ENCODE measurements around the gene CHMP1B. TPM values are rescaled to one million over a fixed set of nuclear protein-coding genes. Genes with fewer than 3 reads are reported as not detected.

The CHMP1B gene
- total and polyA plus RNA-seq, 9 of the 15 experiments (the other 6 are each of a cell fraction or from before 2014, with no cell fraction given): 12.3 to 29.9 (median 19.0) TPM

DNA sequence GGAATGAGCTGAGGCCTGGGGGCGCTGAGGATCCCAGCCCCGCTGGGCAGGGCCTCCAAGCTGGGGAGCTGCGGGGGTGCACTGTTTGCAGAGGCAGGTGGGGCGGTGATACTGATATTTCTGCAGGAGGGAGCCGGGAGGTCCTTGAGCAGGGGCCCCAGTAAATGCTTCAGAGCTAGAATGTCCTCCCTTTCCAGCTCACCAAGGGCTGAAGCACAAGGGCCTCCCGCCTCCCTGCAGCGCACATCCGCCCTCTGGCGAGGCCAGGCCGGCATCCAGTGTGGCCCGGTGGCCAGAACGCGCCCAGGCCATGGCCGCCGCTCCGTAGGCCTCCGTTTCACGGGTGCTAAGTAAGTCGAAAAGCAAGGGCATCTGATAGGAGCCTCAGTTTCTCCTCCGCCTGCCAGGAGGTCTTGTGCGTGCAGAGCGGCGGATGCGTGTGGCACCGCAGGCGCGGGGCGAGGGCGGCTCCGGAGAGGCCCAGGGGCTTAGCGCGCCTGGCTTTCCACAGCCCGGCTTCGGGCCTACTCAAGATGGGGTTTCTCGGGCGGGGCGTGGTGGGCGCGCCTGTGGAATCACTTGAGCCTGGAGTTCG, 29.5 kb upstream of the CHMP1B start:
- H3K4me3 ChIP-seq: no peak overlapping the region
- BruUV-seq (replicated peaks): no TSS peak
- no peaks in the 10 kb centered on the region for H3K79me2 ChIP-seq (ENCODE audit: control insufficient read depth, insufficient read depth, low read length)
- intact Hi-C loops (cut with micrococcal nuclease): no loop called here
- H3K9ac ChIP-seq (ENCODE audit: insufficient read depth in 1 of 2, low read depth in 2 of 2, low read length in 2 of 2): no peak overlapping the region
- H2AFZ ChIP-seq (ENCODE audit: low read depth, low read length): no peak overlapping the region
- POLR2A ChIA-PET: no interaction called here
- DNase-seq (ENCODE audit: extremely low read depth in 1 of 4, low spot score in 3 of 4): no peak
- CTCF ChIA-PET (ENCODE audit: low intra/inter-chr PET ratio): no interaction called here
- H3K4me2 ChIP-seq (ENCODE audit: insufficient read depth, low read length): no peak overlapping the region
- H3K4me1 ChIP-seq (replicated peaks in 1 of 2; ENCODE audit: control insufficient read depth in 2 of 2, insufficient read depth in 2 of 2, low read length in 2 of 2): peaks cover 12 to 15% of the 10 kb centered on the region in 2 experiments; a peak in 4 of 5 replicates
- no peaks in the 10 kb centered on the region for H3K9me1 ChIP-seq (ENCODE audit: control insufficient read depth, insufficient read depth, low read length)
- WGBS (ENCODE audit: insufficient coverage, low coverage, missing lambda C conversion rate): 82% methylated on average over 32 of the region's 40 CpGs
- TF ChIP-seq KLF1 (tag; IDR thresholded peaks at IDR 0.05) (no peak), ZNF785 (CRISPR knock-in tag; IDR thresholded peaks at IDR 0.05) (no peak), ZNF717 (CRISPR knock-in tag; IDR thresholded peaks at IDR 0.05) (no peak)
- FAIRE-seq: no peak
- H3K36me3 ChIP-seq (ENCODE audit: control insufficient read depth, insufficient read depth, low read length): no peaks in the 10 kb centered on the region
- no peaks in the 10 kb centered on the region for H3K9me3 ChIP-seq (replicated peaks; ENCODE audit: control insufficient read depth, insufficient read depth, low read depth, low read length)
- in situ Hi-C loops (cut with MboI): no loop called here
- no peak for ATAC-seq
- H3K27ac ChIP-seq (ENCODE audit: extremely low read depth, low read depth, low read length): no peak overlapping the region
- H3K27me3 ChIP-seq (ENCODE audit: control insufficient read depth in 2 of 2, insufficient read depth in 2 of 2, low read length in 2 of 2): no peaks in the 10 kb centered on the region
- H4K20me1 ChIP-seq (replicated peaks; ENCODE audit: control insufficient read depth, insufficient read depth, low read length): no peaks in the 10 kb centered on the region

DNA sequence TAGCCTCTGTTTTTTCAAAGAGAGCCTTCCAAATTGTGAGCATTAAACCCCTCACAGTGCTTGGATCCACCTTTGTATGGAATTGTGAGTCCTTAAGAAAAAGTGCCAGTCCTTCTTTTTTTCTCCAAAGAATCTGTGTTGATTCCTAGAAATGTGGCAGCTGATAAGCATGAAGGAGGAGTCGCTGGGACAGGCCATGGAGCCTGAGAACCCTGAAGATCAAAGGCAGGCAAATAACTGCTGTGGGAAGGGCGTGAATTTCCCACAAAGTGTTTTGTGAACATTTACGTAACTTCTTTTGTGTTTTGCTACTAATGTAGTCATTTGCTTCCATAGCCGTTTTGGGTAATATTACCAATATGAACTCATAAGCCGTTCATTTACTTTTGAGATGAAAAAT, 27.7 kb upstream of the CHMP1B start:
- no peak overlapping the region for H3K27ac ChIP-seq (ENCODE audit: extremely low read depth, low read depth, low read length)
- peak; percentile 77 for FAIRE-seq
- BruUV-seq (replicated peaks): no TSS peak

More for the DNA sequence above, 27.7 kb upstream of the CHMP1B start:
- peaks cover 12 to 15% of the 10 kb centered on the region in 2 experiments; a peak in 4 of 5 replicates for H3K4me1 ChIP-seq (replicated peaks in 1 of 2; ENCODE audit: control insufficient read depth in 2 of 2, insufficient read depth in 2 of 2, low read length in 2 of 2)
- no peak overlapping the region for H3K4me3 ChIP-seq
- no peaks in the 10 kb centered on the region for H3K27me3 ChIP-seq (ENCODE audit: control insufficient read depth in 2 of 2, insufficient read depth in 2 of 2, low read length in 2 of 2)
- H3K4me2 ChIP-seq (ENCODE audit: insufficient read depth, low read length): no peak overlapping the region
- POLR2A ChIA-PET: interaction anchor here (1.0 kb wide), 1 partner anchor 13 kb away, joined by 4 read pairs; no protein-coding TSS in a partner anchor
- in situ Hi-C loops (cut with MboI) (no loop called here), intact Hi-C loops (cut with micrococcal nuclease) (no loop called here)
- peak in 2 of 4 experiments; percentile 42 to 44 for DNase-seq (ENCODE audit: extremely low read depth in 1 of 4, low spot score in 3 of 4)
- H2AFZ ChIP-seq (ENCODE audit: low read depth, low read length): no peak overlapping the region
- 0 out of 3 replicates have a peak, but pooled peaks have one; percentile 43 for ATAC-seq
- no peaks in the 10 kb centered on the region for H3K79me2 ChIP-seq (ENCODE audit: control insufficient read depth, insufficient read depth, low read length)
- CTCF ChIA-PET (ENCODE audit: low intra/inter-chr PET ratio): interaction anchor here (1.1 kb wide), 1 partner anchor 90 kb away, joined by 3 read pairs; no protein-coding TSS in a partner anchor
- H3K36me3 ChIP-seq (ENCODE audit: control insufficient read depth, insufficient read depth, low read length): no peaks in the 10 kb centered on the region
- no peaks in the 10 kb centered on the region for H3K9me3 ChIP-seq (replicated peaks; ENCODE audit: control insufficient read depth, insufficient read depth, low read depth, low read length)
- TF ChIP-seq STAT5A (IDR thresholded peaks at IDR 0.05; ENCODE audit: borderline replicate concordance, low read length) (peak; percentile 24; the same call in 1 of the 2 replicates), TCF7 (IDR thresholded peaks at IDR 0.05; ENCODE audit: borderline replicate concordance) (0 out of 2 replicates have a peak, but pooled peaks have one; percentile 43), TCF3 (CRISPR knock-in tag; IDR thresholded peaks at IDR 0.05) (0 out of 2 replicates have a peak, but pooled peaks have one; percentile 11), KDM1A (IDR thresholded peaks at IDR 0.05) (peak; percentile 13 to 40; a peak in 2 of 4 replicates), LEF1 (IDR thresholded peaks at IDR 0.05) (peak; percentile 83), BCL6 (CRISPR knock-in tag; IDR thresholded peaks at IDR 0.05) (no peak), LARP7 (IDR thresholded peaks at IDR 0.05) (no peak), CBFA2T3 (IDR thresholded peaks at IDR 0.05) (0 out of 2 replicates have a peak, but pooled peaks have one; percentile 17), CBFA2T2 (conservative IDR thresholded peaks at IDR 0.05) (0 out of 2 replicates have a peak, but pooled peaks have one; percentile 1), ZNF133 (CRISPR knock-in tag; IDR thresholded peaks at IDR 0.05) (no peak), ZSCAN32 (CRISPR knock-in tag; IDR thresholded peaks at IDR 0.05) (no peak)
- TF ChIP-seq, protein P1, sequence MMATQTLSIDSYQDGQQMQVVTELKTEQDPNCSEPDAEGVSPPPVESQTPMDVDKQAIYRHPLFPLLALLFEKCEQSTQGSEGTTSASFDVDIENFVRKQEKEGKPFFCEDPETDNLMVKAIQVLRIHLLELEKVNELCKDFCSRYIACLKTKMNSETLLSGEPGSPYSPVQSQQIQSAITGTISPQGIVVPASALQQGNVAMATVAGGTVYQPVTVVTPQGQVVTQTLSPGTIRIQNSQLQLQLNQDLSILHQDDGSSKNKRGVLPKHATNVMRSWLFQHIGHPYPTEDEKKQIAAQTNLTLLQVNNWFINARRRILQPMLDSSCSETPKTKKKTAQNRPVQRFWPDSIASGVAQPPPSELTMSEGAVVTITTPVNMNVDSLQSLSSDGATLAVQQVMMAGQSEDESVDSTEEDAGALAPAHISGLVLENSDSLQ (IDR thresholded peaks at IDR 0.05): no peak
- no peaks in the 10 kb centered on the region for H4K20me1 ChIP-seq (replicated peaks; ENCODE audit: control insufficient read depth, insufficient read depth, low read length)
- 10% methylated on average over 5 of the region's 5 CpGs for WGBS (ENCODE audit: insufficient coverage, low coverage, missing lambda C conversion rate)
- H3K9ac ChIP-seq (ENCODE audit: insufficient read depth in 1 of 2, low read depth in 2 of 2, low read length in 2 of 2): no peak overlapping the region
- no peaks in the 10 kb centered on the region for H3K9me1 ChIP-seq (ENCODE audit: control insufficient read depth, insufficient read depth, low read length)
